ENCODE results near the gene AAR2. TPM values are rescaled to one million over a fixed set of nuclear protein-coding genes. Genes with fewer than 3 reads are reported as not detected.

Gene AAR2
- total and polyA plus RNA-seq, 7 experiments from 2014 or later: 18.2 to 55.8 (median 24.3) TPM

DNA sequence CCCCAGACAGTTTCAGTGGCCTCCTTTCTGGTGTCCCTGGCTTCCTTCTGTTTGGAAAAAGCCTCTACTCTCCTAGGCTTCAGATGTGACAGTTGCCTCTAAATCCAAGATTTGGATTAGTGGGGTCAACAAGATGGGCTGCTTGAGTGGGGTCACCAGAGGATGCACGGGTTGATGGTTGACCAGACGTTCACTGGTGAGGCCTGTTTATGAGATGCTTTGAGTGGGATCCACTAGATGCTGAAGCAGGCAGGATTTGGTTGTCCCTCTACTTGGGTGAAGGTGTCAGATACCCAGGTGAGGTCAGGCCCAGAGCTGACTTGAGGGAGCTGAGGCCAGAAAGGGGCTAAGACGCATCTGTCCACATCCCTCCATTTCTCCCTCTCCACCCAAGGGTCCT, 61.8 kb downstream of the AAR2 start:
- intact Hi-C loops (cut with micrococcal nuclease): no loop called here
- DNase-seq: no peak
- Mint-ChIP-seq H3K36me3 (no peaks in the 10 kb centered on the region), H3K4me1 (no peaks in the 10 kb centered on the region), H3K27me3 (peaks cover 28 to 84% (median 64%) of the 10 kb centered on the region in 5 donors), H3K27ac (no peak overlapping the region), H3K9me3 (peaks cover 0 to 2% (median 0%) of the 10 kb centered on the region in 11 donors), H3K4me3 (no peak overlapping the region)
- Histone ChIP-seq H3K4me1 (ENCODE audit: control insufficient read depth in 2 of 2, insufficient read depth in 2 of 2, low read length in 2 of 2) (no peaks in the 10 kb centered on the region), H3K9me3 (ENCODE audit: control insufficient read depth in 2 of 3, low read length in 3 of 3) (no peaks in the 10 kb centered on the region), H3K27ac (ENCODE audit: low read depth, low read length) (no peak overlapping the region), H3K27me3 (ENCODE audit: control insufficient read depth in 2 of 2, insufficient read depth in 2 of 2, low read length in 2 of 2) (no peaks in the 10 kb centered on the region), H3K4me3 (ENCODE audit: low read length) (no peak overlapping the region), H3K36me3 (ENCODE audit: control insufficient read depth in 2 of 3, insufficient read depth in 3 of 3, low read length in 3 of 3) (no peaks in the 10 kb centered on the region)
- ChIA-PET POLR2A (no interaction called here), CTCF (no interaction called here)
- ATAC-seq: no peak

DNA sequence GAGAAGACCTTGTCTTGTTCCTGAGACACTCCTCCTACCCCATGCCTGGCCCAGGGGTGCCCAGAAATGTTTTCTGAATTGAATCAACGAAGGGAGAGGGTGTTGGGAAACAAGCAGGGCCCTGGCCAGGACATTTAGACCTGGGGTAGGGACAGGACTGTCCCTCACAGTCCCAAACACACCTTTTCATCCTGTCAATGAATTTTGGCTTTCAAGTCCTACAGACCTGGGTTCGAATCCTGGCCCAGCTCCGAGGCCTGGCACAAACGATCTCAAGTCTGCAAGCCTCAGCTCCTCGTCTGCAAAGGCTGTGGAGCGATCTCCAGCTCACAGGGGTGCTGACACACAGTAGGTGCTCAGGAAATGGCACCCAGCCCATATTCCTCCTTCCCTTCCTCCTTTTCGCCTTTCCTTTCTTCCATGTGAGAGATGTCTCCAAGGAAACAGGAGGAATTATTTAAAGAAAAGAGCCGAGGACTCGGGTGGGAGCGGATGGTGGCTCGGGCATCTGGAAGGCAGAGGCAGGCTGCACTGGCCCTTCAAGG, 62.6 kb downstream of the AAR2 start:
- DNase-seq (no peak), ATAC-seq (no peak)
- Mint-ChIP-seq H3K27ac (no peak overlapping the region), H3K27me3 (peaks cover 36 to 91% (median 72%) of the 10 kb centered on the region in 5 donors), H3K4me1 (peaks cover 0 to 4% (median 0%) of the 10 kb centered on the region in 7 donors), H3K36me3 (no peaks in the 10 kb centered on the region), H3K9me3 (peaks cover 0 to 2% (median 0%) of the 10 kb centered on the region in 11 donors), H3K4me3 (no peak overlapping the region)
- no peaks in the 10 kb centered on the region for H3K9me3 ChIP-seq (ENCODE audit: control insufficient read depth in 2 of 3, low read length in 3 of 3)
- H3K27ac ChIP-seq (ENCODE audit: low read depth, low read length): no peak overlapping the region
- ChIA-PET POLR2A (no interaction called here), CTCF (no interaction called here)
- H3K36me3 ChIP-seq (ENCODE audit: control insufficient read depth in 2 of 3, insufficient read depth in 3 of 3, low read length in 3 of 3): no peaks in the 10 kb centered on the region
- intact Hi-C loops (cut with micrococcal nuclease): no loop called here
- no peak overlapping the region for H3K4me3 ChIP-seq (ENCODE audit: low read length)
- H3K27me3 ChIP-seq (ENCODE audit: control insufficient read depth in 2 of 2, insufficient read depth in 2 of 2, low read length in 2 of 2): no peaks in the 10 kb centered on the region
- no peaks in the 10 kb centered on the region for H3K4me1 ChIP-seq (ENCODE audit: control insufficient read depth in 2 of 2, insufficient read depth in 2 of 2, low read length in 2 of 2)

DNA sequence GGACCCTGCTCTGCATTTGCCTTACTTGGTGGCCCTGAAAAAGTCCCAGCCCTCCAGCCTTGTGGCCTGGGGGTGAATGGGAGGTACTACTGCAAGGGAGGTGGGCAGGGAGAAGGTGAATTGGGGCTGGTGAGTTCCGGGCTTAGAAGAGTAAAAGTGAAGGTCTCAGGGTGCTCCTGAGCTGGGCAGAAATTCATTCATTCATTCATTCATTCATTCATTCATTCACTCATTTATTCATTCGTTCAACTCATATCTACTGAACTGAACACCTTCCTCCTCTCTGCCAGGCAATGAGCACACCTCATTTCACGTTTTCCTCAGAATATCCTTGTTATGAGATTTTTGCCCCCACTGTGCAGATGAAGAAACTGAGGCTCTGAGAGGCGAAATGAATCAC, 63.2 kb downstream of the AAR2 start:
- Histone ChIP-seq H3K9me3 (ENCODE audit: control insufficient read depth in 2 of 3, low read length in 3 of 3) (no peaks in the 10 kb centered on the region), H3K4me3 (ENCODE audit: low read length) (no peak overlapping the region), H3K4me1 (ENCODE audit: control insufficient read depth in 2 of 2, insufficient read depth in 2 of 2, low read length in 2 of 2) (no peaks in the 10 kb centered on the region), H3K27me3 (ENCODE audit: control insufficient read depth in 2 of 2, insufficient read depth in 2 of 2, low read length in 2 of 2) (no peaks in the 10 kb centered on the region), H3K27ac (ENCODE audit: low read depth, low read length) (no peak overlapping the region), H3K36me3 (ENCODE audit: control insufficient read depth in 2 of 3, insufficient read depth in 3 of 3, low read length in 3 of 3) (no peaks in the 10 kb centered on the region)
- intact Hi-C loops (cut with micrococcal nuclease): no loop called here
- DNase-seq (no peak), ATAC-seq (no peak)
- no peak overlapping the region for H3K27ac Mint-ChIP-seq
- no peaks in the 10 kb centered on the region for H3K36me3 Mint-ChIP-seq
- H3K4me3 Mint-ChIP-seq: no peak overlapping the region
- CTCF ChIA-PET: no interaction called here
- peaks cover 0 to 4% (median 0%) of the 10 kb centered on the region in 7 donors for H3K4me1 Mint-ChIP-seq
- H3K27me3 Mint-ChIP-seq: peaks cover 40 to 90% (median 78%) of the 10 kb centered on the region in 5 donors
- POLR2A ChIA-PET: no interaction called here
- H3K9me3 Mint-ChIP-seq: peaks cover 0 to 2% (median 0%) of the 10 kb centered on the region in 11 donors

DNA sequence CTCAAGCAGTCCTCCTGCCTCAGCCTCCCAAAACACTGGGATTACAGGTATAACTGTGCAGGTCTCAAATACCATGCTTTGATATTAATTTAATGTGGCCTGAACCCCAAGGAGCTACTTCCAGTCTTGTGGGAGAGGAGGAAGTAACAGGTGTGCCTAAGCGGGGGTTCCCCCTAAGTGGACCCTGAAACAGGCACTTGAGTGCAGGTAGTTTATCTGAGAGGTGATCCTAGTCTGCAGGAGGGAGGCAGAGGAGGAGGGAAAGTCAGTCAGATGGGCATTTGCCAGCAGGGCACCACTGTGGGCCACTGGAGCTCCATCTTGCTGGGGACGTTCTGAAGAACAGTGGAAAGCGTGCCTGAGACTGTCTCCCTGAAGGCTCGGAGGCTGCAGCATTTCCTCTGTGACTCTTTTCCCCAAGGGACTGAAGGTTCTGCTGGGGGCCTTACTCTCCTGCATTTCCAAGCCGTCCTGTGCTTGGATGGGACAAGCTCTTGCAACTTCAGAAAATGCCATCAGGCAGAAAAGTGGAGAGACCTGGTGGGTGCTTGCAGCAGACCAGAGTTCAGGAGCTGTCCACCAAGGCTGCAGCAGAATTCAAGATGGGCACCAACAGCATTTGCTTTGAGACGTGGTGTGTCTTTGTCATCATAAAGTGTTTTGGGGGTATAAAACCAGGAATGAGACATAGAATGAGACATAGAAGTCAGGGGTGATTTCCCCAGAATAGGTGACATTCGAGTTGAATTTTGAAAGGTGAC, 65.3 kb downstream of the AAR2 start:
- POLR2A ChIA-PET: no interaction called here
- Histone ChIP-seq H3K9me3 (ENCODE audit: control insufficient read depth in 2 of 3, low read length in 3 of 3) (no peaks in the 10 kb centered on the region), H3K4me3 (ENCODE audit: low read length) (no peak overlapping the region), H3K27me3 (ENCODE audit: control insufficient read depth in 2 of 2, insufficient read depth in 2 of 2, low read length in 2 of 2) (peaks cover 0 to 3% of the 10 kb centered on the region in 2 donors), H3K27ac (ENCODE audit: low read depth, low read length) (no peak overlapping the region), H3K4me1 (ENCODE audit: control insufficient read depth in 2 of 2, insufficient read depth in 2 of 2, low read length in 2 of 2) (no peaks in the 10 kb centered on the region), H3K36me3 (ENCODE audit: control insufficient read depth in 2 of 3, insufficient read depth in 3 of 3, low read length in 3 of 3) (no peaks in the 10 kb centered on the region)
- Mint-ChIP-seq H3K36me3 (no peaks in the 10 kb centered on the region), H3K9me3 (no peaks in the 10 kb centered on the region), H3K27me3 (peaks cover 41 to 90% (median 74%) of the 10 kb centered on the region in 5 donors), H3K4me3 (no peak overlapping the region), H3K27ac (no peak overlapping the region), H3K4me1 (peaks cover 0 to 15% (median 7%) of the 10 kb centered on the region in 7 donors)
- intact Hi-C loops (cut with micrococcal nuclease): no loop called here
- CTCF ChIA-PET: no interaction called here
- ATAC-seq (no peak), DNase-seq (peak in 1 of 9 donors; percentile 8)

DNA sequence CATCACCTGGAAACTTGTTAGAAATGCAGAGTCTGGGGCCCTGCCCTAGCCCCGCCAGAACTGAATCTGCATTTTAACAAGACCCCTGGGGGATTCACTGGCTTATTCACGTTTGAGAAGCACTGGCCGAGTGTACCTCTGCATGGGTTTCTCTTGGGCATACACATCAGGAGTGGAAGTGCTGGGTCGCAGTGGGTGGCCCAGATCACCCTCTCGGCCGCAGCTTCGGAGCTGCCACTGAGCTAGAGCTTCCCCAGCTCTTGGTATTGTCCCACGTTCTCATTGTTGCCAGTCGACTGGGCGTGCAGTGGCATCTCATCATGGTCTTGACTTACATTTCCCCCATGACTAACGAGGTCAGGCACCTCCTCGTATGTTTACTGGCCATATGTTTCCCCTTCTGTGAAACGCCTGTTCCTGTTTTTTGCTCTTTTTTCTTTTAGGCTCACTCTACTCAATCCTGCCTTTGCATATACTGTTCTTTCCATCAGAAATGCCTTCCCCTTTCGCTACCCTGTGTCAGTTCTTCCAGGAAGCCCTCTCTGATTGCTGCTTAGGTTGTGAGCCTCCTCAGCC, 66.8 kb downstream of the AAR2 start:
- CTCF ChIA-PET: no interaction called here
- no peak overlapping the region for H3K4me3 Mint-ChIP-seq
- Histone ChIP-seq H3K27ac (ENCODE audit: low read depth, low read length) (no peak overlapping the region), H3K4me3 (ENCODE audit: low read length) (no peak overlapping the region), H3K27me3 (ENCODE audit: control insufficient read depth in 2 of 2, insufficient read depth in 2 of 2, low read length in 2 of 2) (peaks cover 3 to 7% of the 10 kb centered on the region in 2 donors), H3K9me3 (ENCODE audit: control insufficient read depth in 2 of 3, low read length in 3 of 3) (no peaks in the 10 kb centered on the region), H3K4me1 (ENCODE audit: control insufficient read depth in 2 of 2, insufficient read depth in 2 of 2, low read length in 2 of 2) (no peaks in the 10 kb centered on the region), H3K36me3 (ENCODE audit: control insufficient read depth in 2 of 3, insufficient read depth in 3 of 3, low read length in 3 of 3) (no peaks in the 10 kb centered on the region)
- ATAC-seq: peak; percentile 18
- peaks cover 51 to 78% (median 72%) of the 10 kb centered on the region in 5 donors for H3K27me3 Mint-ChIP-seq
- H3K36me3 Mint-ChIP-seq: no peaks in the 10 kb centered on the region
- H3K4me1 Mint-ChIP-seq: peaks cover 0 to 15% (median 11%) of the 10 kb centered on the region in 7 donors
- POLR2A ChIA-PET: no interaction called here
- peak overlapping the region in 1 of 9 donors; percentile 48 for H3K27ac Mint-ChIP-seq
- H3K9me3 Mint-ChIP-seq: no peaks in the 10 kb centered on the region
- intact Hi-C loops (cut with micrococcal nuclease): no loop called here
- no peak for DNase-seq

DNA sequence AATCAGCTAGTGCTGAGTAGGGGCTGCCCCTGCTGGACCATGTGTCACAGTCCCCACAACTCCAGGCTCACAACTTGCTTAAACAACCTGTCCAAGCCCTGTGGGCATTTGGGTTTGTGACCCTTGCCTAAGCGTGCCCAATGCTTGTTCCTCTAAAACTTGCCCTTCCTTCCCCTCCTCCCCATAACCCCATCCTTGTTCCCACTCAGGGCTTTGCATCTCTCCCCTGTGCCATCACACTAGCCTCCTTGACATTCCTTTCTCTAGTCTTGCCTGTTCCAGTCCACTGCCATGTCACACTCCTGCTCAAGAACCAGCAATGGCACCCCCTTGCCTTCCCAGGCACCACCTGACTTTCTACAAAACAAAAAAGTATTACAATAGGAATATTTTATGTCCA, 67.6 kb downstream of the AAR2 start:
- H3K4me3 ChIP-seq (ENCODE audit: low read length): no peak overlapping the region
- Mint-ChIP-seq H3K36me3 (no peaks in the 10 kb centered on the region), H3K27me3 (peaks cover 57 to 78% (median 69%) of the 10 kb centered on the region in 5 donors), H3K9me3 (no peaks in the 10 kb centered on the region), H3K4me1 (peaks cover 0 to 15% (median 11%) of the 10 kb centered on the region in 7 donors), H3K4me3 (no peak overlapping the region), H3K27ac (no peak overlapping the region)
- peaks cover 3 to 7% of the 10 kb centered on the region in 2 donors for H3K27me3 ChIP-seq (ENCODE audit: control insufficient read depth in 2 of 2, insufficient read depth in 2 of 2, low read length in 2 of 2)
- H3K27ac ChIP-seq (ENCODE audit: low read depth, low read length): no peak overlapping the region
- no peaks in the 10 kb centered on the region for H3K4me1 ChIP-seq (ENCODE audit: control insufficient read depth in 2 of 2, insufficient read depth in 2 of 2, low read length in 2 of 2)
- DNase-seq (no peak), ATAC-seq (no peak)
- H3K36me3 ChIP-seq (ENCODE audit: control insufficient read depth in 2 of 3, insufficient read depth in 3 of 3, low read length in 3 of 3): no peaks in the 10 kb centered on the region
- ChIA-PET POLR2A (no interaction called here), CTCF (no interaction called here)
- intact Hi-C loops (cut with micrococcal nuclease): no loop called here
- no peaks in the 10 kb centered on the region for H3K9me3 ChIP-seq (ENCODE audit: control insufficient read depth in 2 of 3, low read length in 3 of 3)

Data from naive thymus-derived CD4-positive, alpha-beta T cell (primary cell).